ENCODE results near the gene ACSF3. TPM values are rescaled to one million over a fixed set of nuclear protein-coding genes. Genes with fewer than 3 reads are reported as not detected.

ACSF3 gene
- total RNA-seq, 1 experiment from 2014 or later = 34.0 TPM

DNA sequence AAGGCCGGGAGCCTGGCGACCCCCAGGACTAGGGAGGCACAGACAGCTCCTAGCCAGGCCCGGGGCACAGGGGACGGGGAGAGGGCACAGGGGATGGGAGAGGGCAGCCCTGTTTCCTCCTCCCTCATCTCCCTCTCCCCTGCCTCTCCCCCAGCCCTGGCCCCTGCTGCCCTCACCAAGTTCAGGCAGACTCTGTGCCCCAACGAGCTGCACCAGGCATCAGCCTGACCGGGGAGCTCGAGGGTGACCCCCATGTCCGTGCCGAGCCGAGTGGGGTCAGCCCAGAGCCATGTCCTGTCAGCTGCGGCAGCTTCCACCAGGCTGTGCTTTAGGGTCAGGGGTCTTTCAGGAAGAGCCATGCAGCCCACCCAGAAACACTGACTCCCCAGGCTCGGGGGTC is 83.8 kb downstream of the ACSF3 start:
- H3K4me1 ChIP-seq (replicated peaks; ENCODE audit: insufficient read depth) = 0 out of 2 replicates have a peak, but pooled peaks cover 5% of the 10 kb centered on the region
- H4K20me1 ChIP-seq (ENCODE audit: insufficient read depth) = no peaks in the 10 kb centered on the region; the same call in 1 of the 2 replicates

DNA sequence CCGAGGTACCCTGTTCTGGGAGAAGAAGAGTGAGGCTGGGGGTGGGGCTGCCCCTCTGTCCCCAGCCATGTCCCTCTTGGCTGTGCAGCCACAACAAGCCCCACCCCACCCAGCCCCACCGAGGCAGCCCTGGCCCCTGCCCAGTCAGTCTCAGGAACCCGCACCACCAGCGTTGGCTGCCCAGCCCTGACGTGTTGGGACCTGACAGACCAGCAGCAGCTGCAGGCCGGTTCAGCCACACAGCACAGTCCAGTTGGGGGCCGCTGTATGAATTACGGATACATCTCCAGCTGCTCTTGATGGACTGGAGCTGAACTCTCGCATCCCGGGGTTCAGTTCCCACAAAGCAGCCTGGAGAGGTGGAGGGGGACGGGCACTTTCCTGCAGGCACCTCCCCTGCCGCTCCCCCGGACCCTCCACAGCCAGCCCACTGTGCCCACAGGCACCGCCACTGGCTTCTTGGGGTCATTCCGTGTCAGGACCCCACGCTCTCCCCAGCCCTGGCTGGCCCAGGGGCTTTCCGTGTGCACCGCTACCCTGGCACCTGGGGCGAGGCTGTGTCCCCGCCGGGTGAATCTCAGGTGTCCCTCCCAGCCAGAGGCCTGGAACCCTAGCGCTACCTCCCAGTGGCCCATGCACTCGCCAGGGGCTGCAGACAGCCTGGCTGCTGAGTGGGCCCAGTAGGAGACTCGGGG is 84.9 kb downstream of the ACSF3 start:
- Histone ChIP-seq H4K20me1 (ENCODE audit: insufficient read depth) (no peaks in the 10 kb centered on the region; the same call in 1 of the 2 replicates), H3K4me1 (replicated peaks; ENCODE audit: insufficient read depth) (0 out of 2 replicates have a peak, but pooled peaks cover 5% of the 10 kb centered on the region), H3K79me2 (ENCODE audit: low read depth) (no peaks in the 10 kb centered on the region), H3K9me2 (ENCODE audit: insufficient read depth) (no peaks in the 10 kb centered on the region), H2AFZ (no peak overlapping the region), H3K36me3 (ENCODE audit: low read depth) (no peaks in the 10 kb centered on the region), H3K27me3 (ENCODE audit: insufficient read depth, low read depth) (peaks cover 23% of the 10 kb centered on the region), H3F3A (ENCODE audit: insufficient read depth, low read depth) (no peaks in the 10 kb centered on the region), H3K4me3 (no peak overlapping the region), H3K27ac (no peak overlapping the region), H3K4me2 (no peak overlapping the region), H3K9me3 (ENCODE audit: insufficient read depth, low read depth) (no peaks in the 10 kb centered on the region)
- POLR2A ChIA-PET (ENCODE audit: unreplicated experiment) = no interaction called here
- CTCF ChIA-PET = no interaction called here
- DNase-seq = no peak
- BruUV-seq (replicated peaks) = no TSS peak
- intact Hi-C loops (cut with micrococcal nuclease; ENCODE audit: unreplicated experiment) = loop anchor here (10.0 kb wide), 1 partner anchor 724 kb away; the partner anchor contains the start of gene ZFPM1
- TF ChIP-seq EZH2 (IDR thresholded peaks at IDR 0.05; ENCODE audit: low read depth) = no peak
- TF ChIP-seq, protein P1, sequence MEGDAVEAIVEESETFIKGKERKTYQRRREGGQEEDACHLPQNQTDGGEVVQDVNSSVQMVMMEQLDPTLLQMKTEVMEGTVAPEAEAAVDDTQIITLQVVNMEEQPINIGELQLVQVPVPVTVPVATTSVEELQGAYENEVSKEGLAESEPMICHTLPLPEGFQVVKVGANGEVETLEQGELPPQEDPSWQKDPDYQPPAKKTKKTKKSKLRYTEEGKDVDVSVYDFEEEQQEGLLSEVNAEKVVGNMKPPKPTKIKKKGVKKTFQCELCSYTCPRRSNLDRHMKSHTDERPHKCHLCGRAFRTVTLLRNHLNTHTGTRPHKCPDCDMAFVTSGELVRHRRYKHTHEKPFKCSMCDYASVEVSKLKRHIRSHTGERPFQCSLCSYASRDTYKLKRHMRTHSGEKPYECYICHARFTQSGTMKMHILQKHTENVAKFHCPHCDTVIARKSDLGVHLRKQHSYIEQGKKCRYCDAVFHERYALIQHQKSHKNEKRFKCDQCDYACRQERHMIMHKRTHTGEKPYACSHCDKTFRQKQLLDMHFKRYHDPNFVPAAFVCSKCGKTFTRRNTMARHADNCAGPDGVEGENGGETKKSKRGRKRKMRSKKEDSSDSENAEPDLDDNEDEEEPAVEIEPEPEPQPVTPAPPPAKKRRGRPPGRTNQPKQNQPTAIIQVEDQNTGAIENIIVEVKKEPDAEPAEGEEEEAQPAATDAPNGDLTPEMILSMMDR (conservative IDR thresholded peaks at IDR 0.05) = no peak

More for the DNA sequence above, 83.8 kb downstream of the ACSF3 start:
- no peaks in the 10 kb centered on the region for H3K9me3 ChIP-seq (ENCODE audit: insufficient read depth, low read depth)
- no peak for DNase-seq
- no peak for TF ChIP-seq EZH2 (IDR thresholded peaks at IDR 0.05; ENCODE audit: low read depth)
- TF ChIP-seq, protein P1 (conservative IDR thresholded peaks at IDR 0.05) = no peak
- no peak overlapping the region for H3K4me3 ChIP-seq
- intact Hi-C loops (cut with micrococcal nuclease; ENCODE audit: unreplicated experiment) = loop anchor here (10.0 kb wide), 1 partner anchor 723 kb away; the partner anchor contains the start of gene ZFPM1
- H2AFZ ChIP-seq = no peak overlapping the region
- peaks cover 30% of the 10 kb centered on the region for H3K27me3 ChIP-seq (ENCODE audit: insufficient read depth, low read depth)
- 0 out of 2 replicates have a peak, but pooled peaks cover under 1% of the 10 kb centered on the region for H3F3A ChIP-seq (ENCODE audit: insufficient read depth, low read depth)
- no peaks in the 10 kb centered on the region for H3K36me3 ChIP-seq (ENCODE audit: low read depth)
- no peak overlapping the region for H3K4me2 ChIP-seq
- no peak overlapping the region for H3K27ac ChIP-seq
- no peaks in the 10 kb centered on the region for H3K79me2 ChIP-seq (ENCODE audit: low read depth)
- CTCF ChIA-PET = no interaction called here
- BruUV-seq (replicated peaks) = no TSS peak
- POLR2A ChIA-PET (ENCODE audit: unreplicated experiment) = no interaction called here
- H3K9me2 ChIP-seq (ENCODE audit: insufficient read depth) = no peaks in the 10 kb centered on the region

DNA sequence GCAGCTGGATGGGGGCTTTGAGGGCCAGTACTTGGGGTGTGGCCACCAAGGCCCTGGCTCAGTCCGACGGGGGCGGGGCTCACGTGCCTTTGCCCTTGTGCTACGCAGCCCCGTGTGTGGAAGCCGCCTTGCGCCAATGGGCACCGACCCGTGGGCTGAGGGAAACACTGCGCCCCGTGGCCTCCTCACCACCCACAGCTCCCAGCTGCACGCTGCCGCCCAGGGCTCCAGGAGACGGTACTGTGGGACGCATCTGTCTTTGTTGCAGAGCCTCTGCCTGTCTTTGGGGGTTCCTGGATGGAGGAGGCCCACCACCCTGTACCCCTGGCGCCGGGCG is 85.5 kb downstream of the ACSF3 start:
- no peak for TF ChIP-seq EZH2 (IDR thresholded peaks at IDR 0.05; ENCODE audit: low read depth)
- TF ChIP-seq, protein P1 (conservative IDR thresholded peaks at IDR 0.05) = no peak
- CTCF ChIA-PET = no interaction called here
- no peak overlapping the region for H3K4me3 ChIP-seq

More for the DNA sequence above, 85.5 kb downstream of the ACSF3 start:
- Histone ChIP-seq H3K36me3 (ENCODE audit: low read depth) (no peaks in the 10 kb centered on the region), H4K20me1 (ENCODE audit: insufficient read depth) (no peaks in the 10 kb centered on the region; the same call in 1 of the 2 replicates), H3K27me3 (ENCODE audit: insufficient read depth, low read depth) (peaks cover 23% of the 10 kb centered on the region; the same call in 1 of the 2 replicates), H3K9me2 (ENCODE audit: insufficient read depth) (no peaks in the 10 kb centered on the region), H2AFZ (no peak overlapping the region), H3K9me3 (ENCODE audit: insufficient read depth, low read depth) (no peaks in the 10 kb centered on the region), H3K79me2 (ENCODE audit: low read depth) (no peaks in the 10 kb centered on the region), H3K27ac (no peak overlapping the region), H3F3A (ENCODE audit: insufficient read depth, low read depth) (no peaks in the 10 kb centered on the region), H3K4me1 (replicated peaks; ENCODE audit: insufficient read depth) (0 out of 2 replicates have a peak, but pooled peaks cover 5% of the 10 kb centered on the region), H3K4me2 (no peak overlapping the region)
- POLR2A ChIA-PET (ENCODE audit: unreplicated experiment) = no interaction called here
- BruUV-seq (replicated peaks) = no TSS peak
- no peak for DNase-seq
- intact Hi-C loops (cut with micrococcal nuclease; ENCODE audit: unreplicated experiment) = loop anchor here (10.0 kb wide), 1 partner anchor 724 kb away; the partner anchor contains the start of gene ZFPM1

All from PC-9 (cell line).